GM13976 (cell line): ENCODE measurements around the gene LZTS2.

Experiments
- DNase-seq: peaks from one replicate; pipeline ENCODE4 v3.0.0; 2012; ENCODE audit warnings: low spot score
- CTCF ChIP-seq: IDR thresholded peaks from 2 replicates; pipeline ENCODE4 v1.5.1; 2012; ENCODE audit warnings: borderline replicate concordance, mild to moderate bottlenecking; ENCODE audit not compliant: insufficient read depth; ENCODE audit errors: extremely low read depth, missing control alignments, control extremely low read depth
- in situ Hi-C: fragments of 300-500 bp; cut with MboI; formaldehyde crosslinking; loops from one replicate; pipeline ENCODE4 v1.12.0; 2022; ENCODE audit warnings: low sequenced_read_pairs, mixed read lengths, inconsistent platforms; ENCODE audit not compliant: unreplicated experiment

The LZTS2 gene

GRCh38 chr10:100997360-100998182, 2.0 kb upstream of the LZTS2 start:
- TF ChIP-seq CTCF, result peak; percentile 86
- in situ Hi-C loops, result no loop called here
- peak; percentile 86 for DNase-seq

- in situ Hi-C loops, result no loop called here
- TF ChIP-seq CTCF, result no peak
- peak; percentile 78 for DNase-seq
Measured at GRCh38 chr10:100998183-100998990, 1.2 kb upstream of the LZTS2 start.

GRCh38 chr10:100998991-100999741, 442 bp upstream of the LZTS2 start:
- in situ Hi-C loops, result no loop called here
- TF ChIP-seq CTCF, result peak; percentile 89
- peak; percentile 94 for DNase-seq

GRCh38 chr10:101000127-101000914, 713 bp downstream of the LZTS2 start:
- in situ Hi-C loops, result no loop called here
- TF ChIP-seq CTCF, result no peak
- DNase-seq, result no peak

- no peak for TF ChIP-seq CTCF
- no peak for DNase-seq
- in situ Hi-C loops, result no loop called here
Measured at GRCh38 chr10:101000915-101001658, 1.5 kb downstream of the LZTS2 start.

- no peak for DNase-seq
- TF ChIP-seq CTCF, result no peak
- in situ Hi-C loops, result no loop called here
Measured at GRCh38 chr10:101001659-101002035, 2.0 kb downstream of the LZTS2 start.
